Cardiac fibroblast (primary cell): ENCODE measurements around the gene APOA1.
A peak's percentile ranks its signal among the peaks of the same experiment; 100 is the strongest.

Experiments used
- DNase-seq, 2 donors: peaks; one replicate each; pipeline versions ENCODE4 v3.0.0 to v3.0.0-alpha.2; 2010; ENCODE audit warnings: low read depth in 2 of 2
- H3K4me3 ChIP-seq, 2 donors: replicated peaks in 1 of 2; 1 replicate in 1 of 2; 2 replicates in 1 of 2; pipeline ENCODE4 v1.5.1; 2011; ENCODE audit warnings: low read depth in 2 of 2, low read length in 2 of 2, mild to moderate bottlenecking in 2 of 2, moderate library complexity in 1 of 2
- CTCF ChIP-seq: IDR thresholded peaks from one replicate; pipeline ENCODE4 v1.5.1; 2011; ENCODE audit warnings: low read depth, mild to moderate bottlenecking, low read length, inconsistent platforms

Gene APOA1

DNA sequence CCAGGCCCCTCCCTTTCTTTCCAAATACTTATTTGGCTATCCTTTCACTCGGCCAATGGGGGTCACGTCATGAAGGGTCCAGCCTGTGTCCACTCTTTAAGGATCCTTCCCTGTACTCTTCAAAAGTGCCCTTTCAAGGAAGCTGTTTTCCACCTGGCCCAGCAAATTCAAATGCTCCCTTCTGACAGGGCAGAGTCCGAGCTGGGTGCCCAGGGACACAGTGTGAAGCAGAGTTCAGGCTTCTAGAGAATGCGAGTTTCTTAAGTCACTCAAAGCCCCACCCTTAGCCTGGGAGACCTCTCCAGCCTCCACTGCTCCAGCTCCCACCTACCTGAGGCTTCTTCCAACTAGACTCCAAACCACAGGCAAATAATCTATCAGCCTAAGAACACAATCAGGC lies 5.5 kb upstream of the APOA1 start:
- no peak overlapping the region for H3K4me3 ChIP-seq
- DNase-seq, result no peak
- no peak for TF ChIP-seq CTCF

DNA sequence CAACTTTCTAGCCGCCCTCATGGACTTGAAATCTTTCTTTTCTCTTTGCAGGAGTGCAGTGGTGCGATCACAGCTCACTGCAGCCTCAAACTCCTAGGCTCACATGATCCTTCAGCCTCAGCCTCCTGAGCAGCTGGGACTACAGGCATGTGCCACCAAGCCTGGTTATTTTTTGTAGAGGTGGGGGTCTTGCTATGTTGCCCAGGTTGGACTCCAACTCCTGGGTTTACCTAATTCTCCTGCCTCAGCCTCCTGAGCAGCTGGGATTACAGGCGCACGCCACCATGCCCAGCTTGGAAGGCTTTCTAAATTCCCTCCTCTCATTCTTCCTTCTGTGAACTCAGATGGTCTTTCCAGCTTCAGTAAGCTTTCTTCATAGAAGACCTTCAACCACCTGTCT lies 4.7 kb upstream of the APOA1 start:
- no peak overlapping the region for H3K4me3 ChIP-seq
- no peak for TF ChIP-seq CTCF
- DNase-seq, result no peak

GRCh38 chr11:116840746-116841296 lies 3.4 kb upstream of the APOA1 start:
- H3K4me3 ChIP-seq, result no peak overlapping the region
- TF ChIP-seq CTCF, result no peak
- DNase-seq, result no peak

GRCh38 chr11:116840224-116840745 lies 2.9 kb upstream of the APOA1 start:
- no peak overlapping the region for H3K4me3 ChIP-seq
- peak; percentile 39 to 58 for DNase-seq
- TF ChIP-seq CTCF, result peak; percentile 39

DNA sequence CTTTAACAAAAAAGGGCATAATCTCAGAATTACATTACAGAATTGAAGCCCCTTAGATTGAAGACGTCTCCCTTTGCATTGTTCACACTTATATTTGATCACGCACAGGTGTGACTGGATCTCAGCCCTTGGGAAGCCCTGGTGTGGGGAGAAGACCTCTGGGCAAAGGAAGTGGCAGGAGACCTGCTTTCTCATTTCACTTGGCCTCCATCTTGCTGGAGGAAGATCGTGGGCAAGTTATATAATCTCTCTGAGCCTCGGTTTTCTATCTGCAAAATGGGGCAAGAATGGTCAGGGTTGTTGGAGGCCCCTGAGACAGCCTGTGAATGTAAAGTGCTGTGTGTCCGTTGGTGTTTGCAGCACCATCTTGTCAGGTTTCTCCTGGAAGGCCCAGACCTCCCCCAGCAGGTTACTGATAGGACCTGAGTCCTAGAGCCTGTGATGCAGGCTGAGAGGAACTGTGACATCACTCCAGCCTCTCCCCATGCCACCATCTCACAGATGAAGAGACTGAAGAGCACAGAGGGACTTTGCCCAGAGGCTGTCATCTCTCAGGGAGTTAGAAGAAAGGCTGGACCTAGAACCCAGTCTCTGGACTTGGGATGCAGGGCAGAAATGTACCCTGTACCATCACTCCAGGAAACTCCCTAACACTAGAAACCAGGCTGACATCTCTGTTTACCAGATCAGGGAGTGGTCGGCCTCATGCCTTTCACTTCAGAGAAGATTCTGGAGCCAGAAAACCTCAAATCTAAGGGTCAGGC lies 1.1 kb upstream of the APOA1 start:
- TF ChIP-seq CTCF, result no peak
- no peak overlapping the region for H3K4me3 ChIP-seq
- DNase-seq, result no peak

GRCh38 chr11:116836632-116836991 lies 810 bp downstream of the APOA1 start:
- no peak for TF ChIP-seq CTCF
- DNase-seq, result no peak
- no peak overlapping the region for H3K4me3 ChIP-seq
